Tibial nerve (tissue), 4 donors: Measurements from ENCODE around the gene OGDH. TPM values are rescaled to one million over a fixed set of nuclear protein-coding genes. Genes with fewer than 3 reads are reported as not detected.

Experiments
- DNase-seq, 2 donors: peaks; one replicate each; pipeline ENCODE4 v3.0.0-alpha.2; 2019; ENCODE audit warnings: low spot score in 2 of 2
- H3K27ac ChIP-seq, 4 donors: fragments of 200-600 bp; sonication (generic) in 3 of 4; one replicate each; pipeline ENCODE4 v1.5.1; 2017 to 2019; ENCODE audit warnings: mild to moderate bottlenecking in 1 of 4
- H3K27me3 ChIP-seq, 2 donors: fragments of 200-600 bp; sonication (generic) in 1 of 2; one replicate each; pipeline versions ENCODE4 v1.5.1 to v1.6.0; 2017 to 2019
- H3K36me3 ChIP-seq, 3 donors: fragments of 200-600 bp; sonication (generic); one replicate each; pipeline ENCODE4 v1.5.1; 2018 to 2019
- H3K4me1 ChIP-seq, 4 donors: fragments of 200-600 bp; sonication (generic) in 3 of 4; one replicate each; pipeline ENCODE4 v1.5.1; 2017 to 2019
- H3K4me3 ChIP-seq, 4 donors: fragments of 200-600 bp; sonication (generic) in 3 of 4; one replicate each; pipeline ENCODE4 v1.5.1; 2017 to 2019; ENCODE audit warnings: mild to moderate bottlenecking in 1 of 4, moderate library complexity in 1 of 4
- H3K9me3 ChIP-seq, 4 donors: fragments of 200-600 bp; sonication (generic) in 3 of 4; one replicate each; pipeline ENCODE4 v1.5.1; 2017 to 2019
- EP300 ChIP-seq, 2 donors: sonication (generic); formaldehyde crosslinking; IDR thresholded peaks; one replicate each; pipeline ENCODE4 v1.6.1; 2017; ENCODE audit warnings: antibody characterized with exemption in 2 of 2, mild to moderate bottlenecking in 1 of 2
- POLR2A ChIP-seq, 2 donors: fragments of 450-650 bp; IDR thresholded peaks; one replicate each; pipeline ENCODE4 v1.6.1; 2017; ENCODE audit warnings: antibody characterized with exemption in 2 of 2, mild to moderate bottlenecking in 2 of 2, moderate library complexity in 2 of 2
- WGBS, 2 donors: methylation state at CpG; one replicate each; pipeline ENCODE4 v1.1.5; 2018; 5-methylcytosine and 5-hydroxymethylcytosine counted together
- total RNA-seq, 4 donors: library from RNA; depleted of rRNA; stranded (reverse); fragments of >200 nt; gene quantifications; one replicate each; pipeline ENCODE4 v1.1.0, GENCODE V29; 2016
- TF ChIP-seq, protein P1 (sequence below), 5 experiments: fragments of 200-600 bp in 3 of 5; fragments of 450-650 bp in 2 of 5; sonication (generic) in 3 of 5; IDR thresholded peaks; one replicate each; pipeline ENCODE4 v1.5.1; 2016 to 2019; ENCODE audit warnings: antibody characterized with exemption in 5 of 5, mild to moderate bottlenecking in 3 of 5, moderate library complexity in 2 of 5

Gene OGDH
- total RNA-seq, 4 donors from 2014 or later: 66.8 to 76.5 (median 70.1) TPM

DNA sequence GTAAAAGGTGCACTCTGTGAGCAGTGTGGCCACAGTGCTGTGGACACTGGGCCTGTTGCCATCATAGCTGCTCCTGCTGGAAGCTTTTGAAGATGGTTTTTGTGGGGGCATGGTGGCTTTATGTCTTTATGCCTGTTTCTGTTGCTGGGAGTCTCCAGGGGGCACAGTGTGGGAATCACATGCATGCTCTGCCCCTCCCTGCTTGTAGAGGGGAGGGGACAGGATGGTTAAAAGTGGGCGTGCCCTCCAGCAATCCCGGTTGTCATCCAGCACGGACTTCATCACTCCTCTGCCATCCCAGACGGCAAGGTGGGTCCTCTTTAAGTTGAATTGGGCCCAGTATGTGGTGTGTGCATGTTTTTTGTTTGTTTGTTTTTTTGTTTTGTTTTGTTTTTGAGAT lies 20.2 kb downstream of the OGDH start:
- no peaks in the 10 kb centered on the region for H3K9me3 ChIP-seq
- TF ChIP-seq, protein P1, sequence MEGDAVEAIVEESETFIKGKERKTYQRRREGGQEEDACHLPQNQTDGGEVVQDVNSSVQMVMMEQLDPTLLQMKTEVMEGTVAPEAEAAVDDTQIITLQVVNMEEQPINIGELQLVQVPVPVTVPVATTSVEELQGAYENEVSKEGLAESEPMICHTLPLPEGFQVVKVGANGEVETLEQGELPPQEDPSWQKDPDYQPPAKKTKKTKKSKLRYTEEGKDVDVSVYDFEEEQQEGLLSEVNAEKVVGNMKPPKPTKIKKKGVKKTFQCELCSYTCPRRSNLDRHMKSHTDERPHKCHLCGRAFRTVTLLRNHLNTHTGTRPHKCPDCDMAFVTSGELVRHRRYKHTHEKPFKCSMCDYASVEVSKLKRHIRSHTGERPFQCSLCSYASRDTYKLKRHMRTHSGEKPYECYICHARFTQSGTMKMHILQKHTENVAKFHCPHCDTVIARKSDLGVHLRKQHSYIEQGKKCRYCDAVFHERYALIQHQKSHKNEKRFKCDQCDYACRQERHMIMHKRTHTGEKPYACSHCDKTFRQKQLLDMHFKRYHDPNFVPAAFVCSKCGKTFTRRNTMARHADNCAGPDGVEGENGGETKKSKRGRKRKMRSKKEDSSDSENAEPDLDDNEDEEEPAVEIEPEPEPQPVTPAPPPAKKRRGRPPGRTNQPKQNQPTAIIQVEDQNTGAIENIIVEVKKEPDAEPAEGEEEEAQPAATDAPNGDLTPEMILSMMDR (IDR thresholded peaks at IDR 0.05): no peak
- TF ChIP-seq EP300 (IDR thresholded peaks at IDR 0.05): no peak
- TF ChIP-seq POLR2A (IDR thresholded peaks at IDR 0.05): no peak
- DNase-seq: no peak
- peak overlapping the region in 1 of 4 donors; percentile 9 for H3K27ac ChIP-seq
- H3K36me3 ChIP-seq: peaks cover 0 to 46% (median 0%) of the 10 kb centered on the region in 3 donors
- H3K4me1 ChIP-seq: peaks cover 0 to 44% (median 9%) of the 10 kb centered on the region in 4 donors
- no peaks in the 10 kb centered on the region for H3K27me3 ChIP-seq
- H3K4me3 ChIP-seq: no peak overlapping the region
- WGBS, 2 donors: 52 to 63% methylated on average over 4 of the region's 4 CpGs

DNA sequence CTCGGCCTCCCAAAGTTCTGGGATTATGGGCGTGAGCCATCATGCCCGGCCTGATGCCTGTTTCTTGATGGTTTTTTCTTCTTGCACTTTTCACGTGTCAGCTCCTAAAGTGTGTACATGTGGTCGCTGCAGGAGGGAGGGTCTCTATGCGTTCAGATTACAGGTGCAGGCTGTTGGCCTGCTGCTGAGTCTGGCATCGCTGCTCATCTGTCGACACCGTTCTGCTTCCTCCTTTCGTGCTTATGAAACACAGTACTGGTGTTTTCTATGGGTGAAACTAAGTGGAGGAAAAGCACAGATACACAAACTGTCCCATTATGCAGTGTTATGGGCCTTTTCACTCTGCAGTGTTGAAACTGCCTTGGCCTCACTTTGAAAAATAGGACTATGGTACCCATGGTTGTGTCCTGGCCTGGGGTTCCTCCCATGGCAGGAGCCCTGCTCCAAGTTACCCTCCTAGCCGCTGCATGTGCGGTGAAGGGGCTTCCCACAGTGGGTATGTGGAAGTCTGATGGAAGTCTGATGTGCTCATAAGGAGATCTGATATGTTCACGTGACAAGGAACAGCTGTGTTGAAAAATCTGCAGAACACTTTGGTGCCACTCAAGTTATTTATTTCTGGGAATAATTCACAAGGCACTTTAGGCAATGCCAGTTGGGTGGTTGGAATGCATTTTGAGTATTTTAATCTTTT lies 23.5 kb downstream of the OGDH start:
- peaks cover 0 to 54% (median 30%) of the 10 kb centered on the region in 4 donors for H3K4me1 ChIP-seq
- no peak for TF ChIP-seq POLR2A (IDR thresholded peaks at IDR 0.05)

DNA sequence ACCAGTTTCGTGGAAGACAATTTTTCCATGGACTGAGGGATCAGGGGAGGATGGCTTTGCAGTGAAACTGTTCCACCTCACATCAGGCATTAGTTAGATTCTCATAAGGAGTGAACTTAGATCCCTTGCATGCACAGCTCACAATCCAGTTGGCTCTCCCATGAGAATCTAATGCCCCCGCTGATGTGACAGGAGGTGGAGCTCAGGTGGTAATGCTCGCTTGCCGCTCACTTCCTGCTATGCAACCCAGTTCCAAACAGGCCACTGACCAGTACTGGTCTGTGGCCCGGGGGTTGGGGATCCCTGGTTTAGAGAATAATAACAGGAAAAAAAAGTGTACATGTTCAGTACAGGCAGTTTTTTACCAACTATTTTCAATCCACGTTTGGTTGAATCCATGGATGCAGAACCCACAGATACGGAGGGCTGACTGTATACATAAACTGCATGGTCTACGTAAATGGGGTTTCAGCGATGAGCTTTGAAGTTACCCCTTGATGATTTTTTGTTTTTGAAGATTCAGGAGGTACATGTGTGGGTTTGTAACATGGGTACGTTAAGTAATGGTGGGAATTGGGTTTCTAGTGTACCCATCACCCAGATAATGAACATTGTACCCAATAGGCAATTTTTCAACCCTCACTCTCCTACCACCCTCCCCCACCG lies 24.5 kb downstream of the OGDH start:
- Histone ChIP-seq H3K4me3 (no peak overlapping the region), H3K36me3 (peaks cover 0 to 30% (median 0%) of the 10 kb centered on the region in 3 donors), H3K27me3 (no peaks in the 10 kb centered on the region), H3K9me3 (no peaks in the 10 kb centered on the region), H3K4me1 (peaks cover 0 to 63% (median 35%) of the 10 kb centered on the region in 4 donors), H3K27ac (peak overlapping the region in 3 of 4 donors; percentile 62 to 67 (median 65))
- TF ChIP-seq, protein P1 (IDR thresholded peaks at IDR 0.05): no peak
- no peak for DNase-seq
- 84 to 86% methylated on average over 11 of the region's 11 CpGs for WGBS, 2 donors

More for the DNA sequence above, 23.5 kb downstream of the OGDH start:
- H3K36me3 ChIP-seq: peaks cover 0 to 40% (median 0%) of the 10 kb centered on the region in 3 donors
- WGBS, 2 donors: 82 to 93% methylated on average over 13 of the region's 13 CpGs
- H3K27ac ChIP-seq: peak overlapping the region in 3 of 4 donors; percentile 5 to 67 (median 62)
- no peaks in the 10 kb centered on the region for H3K27me3 ChIP-seq
- no peak overlapping the region for H3K4me3 ChIP-seq
- no peak for DNase-seq
- H3K9me3 ChIP-seq: no peaks in the 10 kb centered on the region

DNA sequence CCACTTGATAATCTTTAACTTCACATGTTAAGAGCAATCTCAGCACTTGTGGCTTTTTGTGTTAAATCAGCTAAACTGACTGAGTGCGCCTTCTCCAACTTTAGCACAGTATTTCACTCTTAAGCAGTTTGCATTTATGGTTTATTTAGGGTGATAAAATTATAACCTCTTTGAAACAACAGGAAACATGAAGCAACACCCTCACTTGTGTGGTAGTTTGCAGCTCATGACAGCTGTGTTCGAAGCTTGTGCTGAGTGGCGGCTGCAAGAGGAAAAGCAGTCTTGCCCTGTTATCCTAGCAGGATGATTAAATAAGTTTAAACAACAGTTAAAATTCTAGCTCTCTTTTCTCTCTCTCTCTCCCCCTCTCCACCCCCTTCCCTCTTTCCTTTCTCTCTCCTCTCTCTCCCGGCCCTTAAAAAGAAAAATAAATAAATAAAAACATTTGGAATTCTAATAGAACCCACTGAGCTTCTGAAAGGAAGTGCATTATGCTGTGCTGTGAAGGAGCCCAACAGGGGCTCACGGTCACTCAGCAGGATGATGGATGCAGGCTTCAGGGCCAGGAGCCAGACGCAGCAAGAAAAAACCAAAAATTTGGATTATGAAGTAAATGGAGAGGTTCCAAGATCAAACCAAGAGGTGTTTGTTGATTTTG lies 25.2 kb downstream of the OGDH start:
- DNase-seq: no peak
- Histone ChIP-seq H3K4me1 (peaks cover 0 to 65% (median 38%) of the 10 kb centered on the region in 4 donors), H3K4me3 (no peak overlapping the region), H3K27ac (peak overlapping the region in 3 of 4 donors; percentile 65 to 85 (median 81)), H3K27me3 (no peaks in the 10 kb centered on the region), H3K9me3 (no peaks in the 10 kb centered on the region), H3K36me3 (peaks cover 0 to 24% (median 0%) of the 10 kb centered on the region in 3 donors)
- 51 to 68% methylated on average over 6 of the region's 6 CpGs for WGBS, 2 donors
- no peak for TF ChIP-seq POLR2A (IDR thresholded peaks at IDR 0.05)
- peak in 1 of 2 donors; percentile 57 for TF ChIP-seq EP300 (IDR thresholded peaks at IDR 0.05)
- TF ChIP-seq, protein P1 (IDR thresholded peaks at IDR 0.05): no peak

DNA sequence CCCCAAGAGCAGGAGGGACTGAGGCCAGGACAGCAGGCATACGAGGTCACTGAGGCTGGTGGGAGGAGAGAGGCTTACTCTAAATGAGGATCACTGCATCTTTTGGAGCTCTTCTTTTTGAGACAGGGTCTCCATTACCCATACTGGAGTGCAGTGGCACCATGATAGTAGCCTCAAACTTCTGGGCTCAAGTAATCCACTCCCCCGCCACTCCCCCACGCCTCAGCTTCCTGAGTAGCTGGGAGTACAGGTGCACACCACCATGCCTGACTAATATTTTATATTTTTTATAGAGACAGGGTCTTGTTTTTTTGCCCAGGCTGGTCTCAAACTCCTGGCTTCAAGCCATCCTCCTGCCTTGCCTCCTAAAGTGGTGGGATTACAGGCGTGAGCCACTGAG lies 25.8 kb downstream of the OGDH start:
- Histone ChIP-seq H3K27me3 (no peaks in the 10 kb centered on the region), H3K9me3 (no peaks in the 10 kb centered on the region), H3K36me3 (peaks cover 0 to 18% (median 0%) of the 10 kb centered on the region in 3 donors), H3K4me1 (peaks cover 0 to 67% (median 41%) of the 10 kb centered on the region in 4 donors), H3K4me3 (no peak overlapping the region), H3K27ac (peak overlapping the region in 3 of 4 donors; percentile 65 to 85 (median 81))
- WGBS, 2 donors: 83 to 95% methylated on average over 4 of the region's 4 CpGs
- no peak for DNase-seq
- no peak for TF ChIP-seq POLR2A (IDR thresholded peaks at IDR 0.05)
- TF ChIP-seq, protein P1 (IDR thresholded peaks at IDR 0.05): no peak
- no peak for TF ChIP-seq EP300 (IDR thresholded peaks at IDR 0.05)
